CD8-positive, alpha-beta memory T cell (primary cell): ENCODE results near the gene RUNDC3A. TPM values are rescaled to one million over a fixed set of nuclear protein-coding genes. Genes with fewer than 3 reads are reported as not detected.

ENCODE experiments used
- CTCF ChIA-PET: fragments of 350-600 bp; sonication (Branson Sonifier 250); formaldehyde crosslinking; loops from one replicate; lab custom pipeline; 2021; ENCODE audit warnings: antibody characterized with exemption; lab: Charles Lee
- POLR2A ChIA-PET: fragments of 350-600 bp; sonication (Branson Sonifier 250); formaldehyde crosslinking; loops from one replicate; lab custom pipeline; 2021; ENCODE audit warnings: antibody characterized with exemption; lab: Charles Lee
- DNase-seq, 5 donors: peaks; one replicate each; pipeline versions ENCODE4 v3.0.0 to v3.0.0-alpha.2; 2020 to 2022; ENCODE audit warnings: mixed read lengths in 1 of 5
- H3K27ac ChIP-seq: one replicate; pipeline ENCODE4 v1.7.0; 2013; ENCODE audit warnings: low read depth, mild to moderate bottlenecking, low read length, moderate library complexity
- H3K27me3 ChIP-seq: 2 replicates; pipeline ENCODE4 v1.7.0; 2013; ENCODE audit warnings: low read length, mild to moderate bottlenecking; ENCODE audit not compliant: insufficient read depth, poor library complexity, severe bottlenecking
- H3K36me3 ChIP-seq: 2 replicates; pipeline ENCODE4 v1.7.0; 2013; ENCODE audit warnings: mild to moderate bottlenecking, low read length, moderate library complexity; ENCODE audit not compliant: insufficient read depth
- H3K4me1 ChIP-seq: 2 replicates; pipeline ENCODE4 v1.7.0; 2013; ENCODE audit warnings: mild to moderate bottlenecking, low read length, moderate library complexity; ENCODE audit not compliant: insufficient read depth
- H3K4me3 ChIP-seq: 2 replicates; pipeline ENCODE4 v1.7.0; 2013; ENCODE audit warnings: mild to moderate bottlenecking, low read length
- H3K9me3 ChIP-seq: 2 replicates; pipeline ENCODE4 v1.7.0; 2013; ENCODE audit warnings: mild to moderate bottlenecking, low read length
- H3K27ac Mint-ChIP-seq, 8 donors: one replicate each; pipeline ENCODE4 v1.8.0; 2020 to 2021; ENCODE audit warnings: mixed read lengths in 8 of 8, mild to moderate bottlenecking in 6 of 8, inconsistent platforms in 3 of 8, moderate library complexity in 3 of 8
- H3K27me3 Mint-ChIP-seq, 2 donors: one replicate each; pipeline ENCODE4 v1.8.0; 2020 to 2021; ENCODE audit warnings: mixed read lengths in 2 of 2, mild to moderate bottlenecking in 1 of 2, moderate library complexity in 1 of 2
- H3K36me3 Mint-ChIP-seq, 3 donors: one replicate each; pipeline ENCODE4 v1.8.0; 2020 to 2021; ENCODE audit warnings: mixed read lengths in 3 of 3, inconsistent platforms in 1 of 3, mild to moderate bottlenecking in 1 of 3
- H3K4me1 Mint-ChIP-seq, 3 donors: one replicate each; pipeline ENCODE4 v1.8.0; 2020 to 2021; ENCODE audit warnings: mixed read lengths in 3 of 3, inconsistent platforms in 1 of 3, mild to moderate bottlenecking in 1 of 3
- H3K4me3 Mint-ChIP-seq, 7 donors: one replicate each; pipeline ENCODE4 v1.8.0; 2020 to 2021; ENCODE audit warnings: mixed read lengths in 7 of 7, mild to moderate bottlenecking in 6 of 7, moderate library complexity in 4 of 7, inconsistent platforms in 2 of 7
- H3K9me3 Mint-ChIP-seq, 5 donors: one replicate each; pipeline ENCODE4 v1.8.0; 2020 to 2022; ENCODE audit warnings: mixed read lengths in 5 of 5, mild to moderate bottlenecking in 3 of 5, moderate library complexity in 2 of 5, inconsistent platforms in 1 of 5
- polyA plus RNA-seq: library from polyadenylated mRNA; unstranded; fragments of 300-500 nt; fragmentation: Illumina TruSeq; gene quantifications from one replicate; pipeline ENCODE4 v1.2.3, GENCODE V29; 2021
- total RNA-seq, 2 experiments: library from RNA; stranded (reverse); gene quantifications; one replicate each; pipeline ENCODE4 v1.2.3, GENCODE V29; 2021

The RUNDC3A gene
- total RNA-seq (not detected), polyA plus RNA-seq (not detected)

GRCh38 chr17:44308320-44308818, at the start of gene RUNDC3A:
Gene RUNDC3A (plus strand): TSS chr17:44308601. CDS start chr17:44308833, 232 bp downstream.
- Mint-ChIP-seq H3K4me3 (peak within 1 kb of the TSS; percentile 17 to 72 (median 49)), H3K27ac (peak within 1 kb of the TSS in 1 of 8 donors; percentile 79), H3K4me1 (peaks cover 14 to 28% (median 17%) of the 10 kb centered on the region in 3 donors), H3K36me3 (peaks cover 0 to 3% (median 1%) of the 10 kb centered on the region in 3 donors), H3K27me3 (peaks cover 28 to 44% of the 10 kb centered on the region in 2 donors), H3K9me3 (no peaks in the 10 kb centered on the region)
- ChIA-PET CTCF (interaction anchor here (0.8 to 3.5 kb wide), 3 partner anchors 23 to 98 kb away, joined by 3 to 13 read pairs (median 3); no protein-coding TSS in a partner anchor), POLR2A (interaction anchor here (0.6 to 2.0 kb wide), 4 partner anchors 19 to 753 kb away, joined by 3 to 6 read pairs (median 4); partner anchors contain the start of gene NMT1)
- DNase-seq, result peak; percentile 79 to 88 (median 83)
- H3K4me3 ChIP-seq, result no peak within 1 kb of the TSS
- no peaks in the 10 kb centered on the region for H3K9me3 ChIP-seq
- no peak within 1 kb of the TSS for H3K27ac ChIP-seq
- H3K27me3 ChIP-seq, result peaks cover 12% of the 10 kb centered on the region
- H3K4me1 ChIP-seq, result peaks cover 16% of the 10 kb centered on the region
- no peaks in the 10 kb centered on the region for H3K36me3 ChIP-seq

GRCh38 chr17:44258811-44259351, 49.5 kb upstream of the RUNDC3A start:
- Mint-ChIP-seq H3K4me1 (no peaks in the 10 kb centered on the region), H3K36me3 (no peaks in the 10 kb centered on the region), H3K4me3 (no peak overlapping the region), H3K9me3 (no peaks in the 10 kb centered on the region), H3K27ac (peak overlapping the region in 1 of 8 donors; percentile 68), H3K27me3 (no peaks in the 10 kb centered on the region)
- ChIA-PET CTCF (interaction anchor here (0.8 to 1.9 kb wide), 4 partner anchors 13 to 49 kb away, joined by 3 to 7 read pairs (median 4); no protein-coding TSS in a partner anchor), POLR2A (no interaction called here)
- no peaks in the 10 kb centered on the region for H3K4me1 ChIP-seq
- no peaks in the 10 kb centered on the region for H3K9me3 ChIP-seq
- no peak overlapping the region for H3K4me3 ChIP-seq
- no peaks in the 10 kb centered on the region for H3K36me3 ChIP-seq
- H3K27ac ChIP-seq, result no peak overlapping the region
- no peaks in the 10 kb centered on the region for H3K27me3 ChIP-seq
- DNase-seq, result no peak

DNA sequence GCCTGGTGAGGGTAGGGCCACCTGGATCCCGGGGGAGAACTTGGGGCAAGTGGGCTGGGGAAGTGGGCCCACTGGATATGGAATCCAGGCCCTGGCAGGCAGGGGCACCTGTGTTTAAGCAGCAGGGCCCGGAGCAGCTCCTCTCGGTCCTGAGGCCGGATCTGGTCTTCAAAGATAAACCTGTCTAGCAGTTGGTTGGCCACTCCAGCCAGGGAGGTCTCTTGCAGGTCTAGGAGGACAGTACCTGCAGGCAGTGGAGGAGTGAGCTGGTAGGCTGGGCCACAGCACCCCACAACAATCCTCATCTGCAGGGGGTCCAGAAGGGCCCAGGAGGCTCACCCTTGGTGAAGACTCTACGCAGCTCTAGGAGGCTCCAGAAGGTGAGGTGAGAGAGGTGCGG, 48.1 kb upstream of the RUNDC3A start:
- Mint-ChIP-seq H3K4me3 (no peak overlapping the region), H3K4me1 (no peaks in the 10 kb centered on the region), H3K27ac (no peak overlapping the region), H3K9me3 (no peaks in the 10 kb centered on the region), H3K36me3 (no peaks in the 10 kb centered on the region), H3K27me3 (no peaks in the 10 kb centered on the region)
- Histone ChIP-seq H3K27ac (no peak overlapping the region), H3K27me3 (no peaks in the 10 kb centered on the region), H3K9me3 (no peaks in the 10 kb centered on the region), H3K36me3 (no peaks in the 10 kb centered on the region), H3K4me1 (no peaks in the 10 kb centered on the region), H3K4me3 (no peak overlapping the region)
- CTCF ChIA-PET, result no interaction called here
- no peak for DNase-seq
- POLR2A ChIA-PET, result no interaction called here

GRCh38 chr17:44262654-44263225, 45.7 kb upstream of the RUNDC3A start:
- H3K9me3 Mint-ChIP-seq, result no peaks in the 10 kb centered on the region
- DNase-seq, result no peak
- no peaks in the 10 kb centered on the region for H3K4me1 Mint-ChIP-seq
- Histone ChIP-seq H3K4me3 (no peak overlapping the region), H3K27ac (no peak overlapping the region), H3K36me3 (no peaks in the 10 kb centered on the region), H3K9me3 (no peaks in the 10 kb centered on the region), H3K4me1 (no peaks in the 10 kb centered on the region), H3K27me3 (no peaks in the 10 kb centered on the region)
- H3K4me3 Mint-ChIP-seq, result no peak overlapping the region
- H3K27ac Mint-ChIP-seq, result peak overlapping the region in 2 of 8 donors; percentile 13 to 29
- ChIA-PET POLR2A (no interaction called here), CTCF (no interaction called here)
- no peaks in the 10 kb centered on the region for H3K36me3 Mint-ChIP-seq
- no peaks in the 10 kb centered on the region for H3K27me3 Mint-ChIP-seq

DNA sequence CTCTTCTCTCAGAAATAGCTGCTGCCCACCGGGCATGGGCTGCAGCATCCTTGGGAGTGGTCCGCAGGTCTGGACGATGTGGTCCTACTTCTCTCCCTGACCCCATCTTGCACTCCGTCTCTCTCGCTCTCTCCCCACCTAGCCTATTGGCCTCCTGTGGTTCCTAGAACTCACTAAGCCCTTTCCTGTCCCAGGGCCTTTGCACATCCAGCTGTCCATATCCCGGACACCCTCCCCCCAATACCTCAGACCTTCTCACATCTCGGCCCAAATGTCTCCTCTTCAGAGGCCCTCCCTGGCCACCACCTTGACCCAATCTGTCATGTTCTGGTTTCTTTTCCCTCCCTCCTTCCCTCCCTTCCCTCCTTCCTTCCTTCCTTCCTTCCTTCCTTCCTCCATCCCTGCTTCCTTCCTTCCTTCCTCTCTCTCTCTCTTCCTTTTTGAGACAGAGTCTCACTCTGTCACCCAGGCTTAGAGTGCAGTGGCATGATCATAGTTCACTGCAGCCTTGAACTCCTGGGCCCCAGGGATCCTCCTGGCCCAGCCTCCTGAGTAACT, 45.0 kb upstream of the RUNDC3A start:
- Mint-ChIP-seq H3K27ac (peak overlapping the region in 1 of 8 donors; percentile 54), H3K4me1 (no peaks in the 10 kb centered on the region), H3K27me3 (no peaks in the 10 kb centered on the region), H3K36me3 (no peaks in the 10 kb centered on the region), H3K9me3 (no peaks in the 10 kb centered on the region), H3K4me3 (no peak overlapping the region)
- Histone ChIP-seq H3K36me3 (no peaks in the 10 kb centered on the region), H3K9me3 (no peaks in the 10 kb centered on the region), H3K27me3 (no peaks in the 10 kb centered on the region), H3K27ac (no peak overlapping the region), H3K4me3 (no peak overlapping the region), H3K4me1 (no peaks in the 10 kb centered on the region)
- CTCF ChIA-PET, result no interaction called here
- no peak for DNase-seq
- POLR2A ChIA-PET, result no interaction called here

GRCh38 chr17:44266402-44267164, 41.8 kb upstream of the RUNDC3A start:
- H3K36me3 Mint-ChIP-seq, result no peaks in the 10 kb centered on the region
- H3K4me3 Mint-ChIP-seq, result no peak overlapping the region
- ChIA-PET CTCF (no interaction called here), POLR2A (no interaction called here)
- no peaks in the 10 kb centered on the region for H3K9me3 ChIP-seq
- no peak overlapping the region for H3K4me3 ChIP-seq
- H3K4me1 ChIP-seq, result no peaks in the 10 kb centered on the region
- no peak overlapping the region for H3K27ac ChIP-seq
- peak overlapping the region in 2 of 8 donors; percentile 23 to 66 for H3K27ac Mint-ChIP-seq
- H3K27me3 ChIP-seq, result no peaks in the 10 kb centered on the region
- no peaks in the 10 kb centered on the region for H3K4me1 Mint-ChIP-seq
- H3K9me3 Mint-ChIP-seq, result no peaks in the 10 kb centered on the region
- no peak for DNase-seq
- H3K36me3 ChIP-seq, result no peaks in the 10 kb centered on the region
- no peaks in the 10 kb centered on the region for H3K27me3 Mint-ChIP-seq

DNA sequence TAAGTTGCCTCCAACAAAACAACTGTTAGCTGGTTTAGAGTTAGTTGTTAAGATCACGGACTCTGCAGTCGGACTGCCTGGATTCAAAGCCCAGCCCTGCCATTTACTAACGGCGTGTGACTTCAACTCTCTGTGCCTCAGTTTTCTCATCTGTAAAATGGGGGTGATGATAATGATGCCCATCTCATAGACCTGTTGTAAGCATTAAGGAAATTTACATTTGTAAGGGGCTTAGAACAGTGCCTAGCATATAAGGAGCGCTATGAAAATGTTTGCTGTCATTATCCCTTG, 41.3 kb upstream of the RUNDC3A start:
- H3K4me1 ChIP-seq, result no peaks in the 10 kb centered on the region
- Mint-ChIP-seq H3K9me3 (no peaks in the 10 kb centered on the region), H3K4me3 (no peak overlapping the region), H3K27ac (no peak overlapping the region), H3K4me1 (no peaks in the 10 kb centered on the region), H3K36me3 (no peaks in the 10 kb centered on the region), H3K27me3 (no peaks in the 10 kb centered on the region)
- H3K9me3 ChIP-seq, result no peaks in the 10 kb centered on the region
- H3K36me3 ChIP-seq, result no peaks in the 10 kb centered on the region
- DNase-seq, result no peak
- POLR2A ChIA-PET, result no interaction called here
- H3K4me3 ChIP-seq, result no peak overlapping the region
- no peak overlapping the region for H3K27ac ChIP-seq
- CTCF ChIA-PET, result no interaction called here
- no peaks in the 10 kb centered on the region for H3K27me3 ChIP-seq
